Mucosa of stomach (tissue), 1 donor: Measurements from ENCODE around the gene STX1A.

Experiments used
- H3K27me3 ChIP-seq: one replicate; pipeline ENCODE4 v1.7.0; 2013; ENCODE audit warnings: mild to moderate bottlenecking, low read length; ENCODE audit not compliant: control insufficient read depth, insufficient read depth
- H3K36me3 ChIP-seq: one replicate; pipeline ENCODE4 v1.7.0; 2013; ENCODE audit warnings: low read length; ENCODE audit not compliant: control insufficient read depth, insufficient read depth
- H3K4me1 ChIP-seq: one replicate; pipeline ENCODE4 v1.7.0; 2013; ENCODE audit warnings: mild to moderate bottlenecking, low read length; ENCODE audit not compliant: control insufficient read depth, insufficient read depth
- H3K4me3 ChIP-seq: one replicate; pipeline ENCODE4 v1.7.0; 2013; ENCODE audit warnings: low read length
- H3K9ac ChIP-seq: one replicate; pipeline ENCODE4 v1.7.0; 2013; ENCODE audit warnings: mild to moderate bottlenecking, low read length, moderate library complexity
- H3K9me3 ChIP-seq: one replicate; pipeline ENCODE4 v1.7.0; 2013; ENCODE audit warnings: mild to moderate bottlenecking, low read length, moderate library complexity; ENCODE audit not compliant: control insufficient read depth
- donor health status: Pancreatic carcinoma.

STX1A gene

GRCh38 chr7:73741600-73741999 lies 22.1 kb upstream of the STX1A start:
- Histone ChIP-seq H3K4me1 (peaks cover 57% of the 10 kb centered on the region), H3K27me3 (no peaks in the 10 kb centered on the region), H3K9me3 (no peaks in the 10 kb centered on the region), H3K36me3 (no peaks in the 10 kb centered on the region), H3K9ac (peak overlapping the region; percentile 55), H3K4me3 (no peak overlapping the region)

DNA sequence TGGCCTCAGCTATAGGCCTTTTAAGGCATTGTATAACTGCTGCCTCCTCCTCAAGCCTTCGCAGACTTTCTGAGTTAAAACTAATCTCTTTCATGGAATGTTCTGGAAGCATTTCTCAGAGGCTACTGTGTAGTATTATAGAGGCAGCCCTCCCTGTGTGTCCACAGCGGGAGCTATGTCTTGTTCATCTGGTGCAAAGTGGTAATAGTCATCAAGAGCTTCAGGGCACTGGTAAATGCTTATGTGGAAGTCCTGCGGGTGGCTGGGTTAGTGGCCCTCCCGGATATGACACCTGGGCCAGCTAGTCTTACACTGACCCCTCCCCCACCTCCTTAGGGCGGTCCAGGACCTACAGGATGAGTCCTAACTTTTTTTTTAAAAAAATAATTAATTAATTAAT lies 21.3 kb upstream of the STX1A start:
- Histone ChIP-seq H3K36me3 (peaks cover 5% of the 10 kb centered on the region), H3K4me1 (peaks cover 56% of the 10 kb centered on the region), H3K4me3 (no peak overlapping the region), H3K9ac (no peak overlapping the region), H3K27me3 (no peaks in the 10 kb centered on the region), H3K9me3 (no peaks in the 10 kb centered on the region)

- Histone ChIP-seq H3K27me3 (no peaks in the 10 kb centered on the region), H3K9ac (no peak overlapping the region), H3K4me1 (peaks cover 62% of the 10 kb centered on the region), H3K4me3 (no peak overlapping the region), H3K9me3 (no peaks in the 10 kb centered on the region), H3K36me3 (peaks cover 7% of the 10 kb centered on the region)
These were observed 20.7 kb upstream of the STX1A start for GRCh38 chr7:73740212-73740611.

DNA sequence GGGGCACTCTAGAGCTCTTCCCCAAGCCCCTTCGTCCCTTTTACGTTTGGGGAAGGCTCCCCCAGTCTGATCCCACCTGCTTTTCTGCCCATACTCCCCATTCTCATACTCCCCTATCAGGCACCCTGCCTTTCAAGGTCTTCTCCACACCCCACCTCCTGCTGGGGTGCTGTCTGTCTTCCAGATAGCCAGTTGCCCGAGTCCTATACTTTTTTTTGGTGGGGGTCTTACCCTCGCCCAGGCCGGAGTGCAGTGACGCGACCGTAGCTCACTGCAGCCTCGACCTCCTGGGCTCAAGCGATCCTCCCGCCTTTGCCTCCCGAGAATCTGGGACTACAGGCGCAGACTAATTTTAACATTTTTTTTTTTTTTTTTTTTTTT lies 19.9 kb upstream of the STX1A start:
- peak overlapping the region; percentile 71 for H3K4me3 ChIP-seq
- H3K36me3 ChIP-seq: peaks cover 7% of the 10 kb centered on the region
- H3K27me3 ChIP-seq: no peaks in the 10 kb centered on the region
- H3K4me1 ChIP-seq: peaks cover 69% of the 10 kb centered on the region
- peak overlapping the region; percentile 99 for H3K9ac ChIP-seq
- no peaks in the 10 kb centered on the region for H3K9me3 ChIP-seq

DNA sequence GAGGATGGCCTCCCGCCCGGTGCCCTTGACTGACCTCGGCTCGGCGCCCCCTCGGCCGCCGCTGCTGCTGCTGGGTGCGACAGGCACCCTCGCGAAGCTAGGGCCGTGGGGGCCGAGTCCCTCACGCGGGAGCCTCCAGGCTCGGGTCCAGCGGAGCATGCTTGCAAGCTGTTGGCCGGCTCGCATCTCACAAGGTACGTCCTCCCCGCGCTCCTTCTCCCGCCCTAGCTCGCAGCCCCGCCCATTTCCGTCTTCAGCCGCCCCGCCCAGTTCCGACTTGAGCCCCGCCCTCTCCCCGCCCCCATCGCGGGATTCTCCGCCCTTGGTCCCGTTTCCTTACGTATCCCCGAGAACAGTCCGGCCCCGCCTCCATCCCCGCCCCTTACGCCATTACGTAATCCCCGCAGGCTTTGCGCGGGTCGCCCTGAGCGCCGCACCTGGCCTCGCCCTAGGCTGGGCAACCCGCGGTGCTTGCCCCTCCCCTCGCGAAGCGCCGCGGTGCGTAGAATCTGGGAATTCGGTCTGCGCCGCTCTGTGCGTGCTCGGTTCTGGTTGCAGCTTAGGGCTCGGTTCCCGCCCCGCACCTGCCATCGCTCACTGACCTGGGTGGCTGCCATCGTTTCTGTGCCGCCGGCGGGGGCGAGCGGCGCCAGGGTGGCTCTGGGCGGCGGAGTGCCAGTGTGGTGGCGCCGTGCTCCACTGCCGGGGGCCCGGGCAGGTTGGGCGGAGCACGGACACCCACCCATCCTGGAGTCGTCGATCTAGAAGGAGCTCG lies 19.3 kb upstream of the STX1A start, which contains the start of gene ABHD11:
Gene ABHD11 (minus strand): TSS at position 191 of the 775 bp plus-strand sequence. CDS start 32 bp downstream, at position 159.
- H3K36me3 ChIP-seq: peaks cover 7% of the 10 kb centered on the region
- H3K27me3 ChIP-seq: no peaks in the 10 kb centered on the region
- peak within 1 kb of the TSS; percentile 71 for H3K4me3 ChIP-seq
- H3K4me1 ChIP-seq: peaks cover 66% of the 10 kb centered on the region
- peak within 1 kb of the TSS; percentile 99 for H3K9ac ChIP-seq
- no peaks in the 10 kb centered on the region for H3K9me3 ChIP-seq

- Histone ChIP-seq H3K4me1 (peaks cover 60% of the 10 kb centered on the region), H3K27me3 (no peaks in the 10 kb centered on the region), H3K4me3 (peak overlapping the region; percentile 63), H3K9me3 (no peaks in the 10 kb centered on the region), H3K36me3 (peaks cover 7% of the 10 kb centered on the region), H3K9ac (peak overlapping the region; percentile 82)
These were observed 18.7 kb upstream of the STX1A start for GRCh38 chr7:73738220-73738611.

DNA sequence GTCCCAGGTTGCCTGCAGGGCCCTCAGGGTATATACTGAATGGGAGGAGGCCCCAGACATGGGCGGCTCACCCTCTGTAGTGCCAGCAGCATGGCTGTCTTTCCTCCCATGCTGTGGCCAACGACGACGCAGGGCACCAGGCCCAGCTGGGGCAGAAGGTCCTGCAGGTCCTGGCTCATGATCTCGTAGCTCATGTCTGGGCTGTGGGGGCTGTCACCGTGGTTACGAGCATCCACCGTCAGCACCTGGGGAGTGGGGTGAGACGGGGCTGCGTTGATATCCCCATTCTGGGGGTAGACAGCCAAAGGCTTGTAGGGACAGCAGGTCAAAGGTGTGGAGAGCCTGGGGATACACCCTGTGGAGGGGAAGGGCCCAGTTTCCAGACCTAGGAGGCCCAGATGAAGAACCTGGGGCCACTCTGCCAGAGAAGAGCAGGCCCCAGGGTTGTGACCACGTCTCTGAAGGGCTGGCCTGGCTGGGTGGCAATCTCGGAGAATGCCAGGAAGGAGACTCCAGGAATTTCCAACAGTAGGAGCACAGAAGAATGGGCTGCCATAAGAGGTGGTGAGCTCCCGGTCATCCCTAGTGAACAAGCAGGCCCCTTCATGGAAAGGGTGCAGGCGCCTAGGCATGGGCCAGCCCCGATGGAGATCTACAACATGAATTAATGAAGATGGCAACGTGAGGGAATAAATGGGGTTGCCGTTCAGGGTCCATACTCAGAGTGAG lies 18.2 kb upstream of the STX1A start:
- Histone ChIP-seq H3K27me3 (no peaks in the 10 kb centered on the region), H3K36me3 (peaks cover 7% of the 10 kb centered on the region), H3K9ac (peak overlapping the region; percentile 82), H3K4me3 (peak overlapping the region; percentile 63), H3K9me3 (no peaks in the 10 kb centered on the region), H3K4me1 (peaks cover 54% of the 10 kb centered on the region)

- Histone ChIP-seq H3K4me3 (no peak overlapping the region), H3K4me1 (peaks cover 47% of the 10 kb centered on the region), H3K9me3 (no peaks in the 10 kb centered on the region), H3K27me3 (no peaks in the 10 kb centered on the region), H3K9ac (no peak overlapping the region), H3K36me3 (peaks cover 7% of the 10 kb centered on the region)
These were observed 17.4 kb upstream of the STX1A start for GRCh38 chr7:73736885-73737284.

DNA sequence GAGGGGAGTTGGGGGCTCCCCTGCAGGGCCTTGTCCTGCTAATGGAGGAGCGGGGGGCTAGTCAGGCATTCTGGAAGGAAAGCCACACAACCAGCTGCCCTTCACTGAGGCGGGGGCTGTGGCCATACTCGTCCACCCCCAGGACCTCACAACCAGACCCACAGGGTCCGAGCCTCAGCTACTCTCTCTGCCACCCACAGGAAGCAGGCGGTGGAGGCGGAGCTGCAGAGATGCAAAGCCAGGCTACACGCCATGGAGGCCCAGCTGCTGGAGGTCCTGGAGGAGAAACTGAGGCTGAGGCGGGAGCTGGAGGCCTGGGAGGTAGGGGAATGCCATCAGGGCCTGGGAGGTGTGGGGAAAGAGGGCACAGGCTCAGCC lies 16.0 kb upstream of the STX1A start:
- Histone ChIP-seq H3K4me3 (no peak overlapping the region), H3K9ac (peak overlapping the region; percentile 64), H3K36me3 (peaks cover 7% of the 10 kb centered on the region), H3K27me3 (no peaks in the 10 kb centered on the region), H3K9me3 (no peaks in the 10 kb centered on the region), H3K4me1 (peaks cover 36% of the 10 kb centered on the region)

- H3K4me3 ChIP-seq: no peak overlapping the region
- no peaks in the 10 kb centered on the region for H3K9me3 ChIP-seq
- peak overlapping the region; percentile 64 for H3K9ac ChIP-seq
- no peaks in the 10 kb centered on the region for H3K27me3 ChIP-seq
- H3K36me3 ChIP-seq: peaks cover 7% of the 10 kb centered on the region
- peaks cover 34% of the 10 kb centered on the region for H3K4me1 ChIP-seq
These were observed 15.4 kb upstream of the STX1A start for GRCh38 chr7:73734619-73735527.

- Histone ChIP-seq H3K4me1 (peaks cover 23% of the 10 kb centered on the region), H3K27me3 (no peaks in the 10 kb centered on the region), H3K9ac (no peak overlapping the region), H3K9me3 (no peaks in the 10 kb centered on the region), H3K4me3 (no peak overlapping the region), H3K36me3 (peaks cover 7% of the 10 kb centered on the region)
These were observed 12.9 kb upstream of the STX1A start for GRCh38 chr7:73732397-73732796.
